Esophagus muscularis mucosa (tissue), 4 donors: ENCODE data around the gene NEK7.

ENCODE experiments used
- CTCF ChIP-seq, 3 experiments: fragments of 200-600 bp in 2 of 3; fragments of 450-650 bp in 1 of 3; sonication (generic) in 2 of 3; IDR thresholded peaks; one replicate each; pipeline ENCODE4 v1.5.1; 2017 to 2019; ENCODE audit warnings: antibody characterized with exemption in 3 of 3, mild to moderate bottlenecking in 2 of 3, moderate library complexity in 1 of 3
- EP300 ChIP-seq: sonication (generic); formaldehyde crosslinking; IDR thresholded peaks from one replicate; pipeline ENCODE4 v1.6.1; 2017; ENCODE audit warnings: antibody characterized with exemption
- POLR2A ChIP-seq: fragments of 450-650 bp; IDR thresholded peaks from one replicate; pipeline ENCODE4 v1.6.1; 2017; ENCODE audit warnings: antibody characterized with exemption, moderate library complexity, mild to moderate bottlenecking, low read depth
- POLR2AphosphoS5 ChIP-seq, 2 donors: sonication (generic); formaldehyde crosslinking; IDR thresholded peaks; one replicate each; pipeline ENCODE4 v1.6.1; 2017; ENCODE audit warnings: antibody characterized with exemption in 2 of 2

DNA sequence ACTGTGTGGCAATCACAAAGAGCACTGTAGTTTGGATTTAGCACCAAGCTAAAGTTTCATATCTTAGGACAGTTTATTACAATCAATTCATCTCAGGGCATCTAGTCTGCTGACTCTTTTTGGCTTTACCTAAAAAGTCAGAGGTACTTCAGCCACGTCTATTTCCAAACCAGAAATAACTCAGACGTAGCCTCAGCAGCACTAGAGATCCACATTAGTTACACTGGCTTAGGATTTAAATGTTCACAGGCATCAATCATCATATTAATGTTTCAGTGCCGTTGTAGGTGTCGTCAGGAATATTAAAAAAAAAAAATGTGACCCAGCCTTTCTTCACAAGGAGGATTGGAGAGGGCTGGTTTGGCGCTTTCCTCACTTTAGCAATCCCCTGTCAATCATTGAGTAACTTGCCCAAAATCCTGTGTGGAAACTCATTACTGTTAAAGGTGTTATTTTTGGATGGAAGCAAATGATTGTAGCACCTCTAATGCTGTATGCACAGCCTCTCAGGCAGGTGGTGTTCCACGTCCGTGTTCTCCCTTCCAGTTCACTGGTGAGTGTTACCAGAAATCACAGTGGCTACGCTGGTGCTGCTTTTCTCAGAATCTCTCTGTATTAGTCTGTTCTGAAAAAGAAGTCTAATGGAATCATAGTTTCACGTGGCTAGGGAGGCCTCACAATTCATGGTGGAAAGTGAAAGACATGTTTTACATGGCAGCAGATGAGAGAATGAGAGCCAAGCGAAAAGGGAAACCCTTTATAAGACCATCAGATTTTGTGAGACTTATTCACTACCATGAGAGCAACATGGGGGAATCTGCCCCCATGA is 45.4 kb downstream of the NEK7 start:
- TF ChIP-seq CTCF (IDR thresholded peaks at IDR 0.05) (no peak), POLR2A (no peak), POLR2AphosphoS5 (IDR thresholded peaks at IDR 0.05) (no peak), EP300 (no peak)
